HG03097 (cell line): ENCODE measurements around the gene KIAA1328.
A peak's percentile ranks its signal among the peaks of the same experiment; 100 is the strongest.
"Not testable (repeated sequence)": the region's sequence is repeated elsewhere in the genome, so short reads cannot be mapped to it uniquely, and the experiment has no call there.

Experiments
- ATAC-seq: cut with Tn5 transposase; IDR thresholded peaks from one replicate; pipeline ENCODE4 v1.9.1; 2021; ENCODE audit not compliant: unreplicated experiment, low FRiP score

Gene KIAA1328

DNA sequence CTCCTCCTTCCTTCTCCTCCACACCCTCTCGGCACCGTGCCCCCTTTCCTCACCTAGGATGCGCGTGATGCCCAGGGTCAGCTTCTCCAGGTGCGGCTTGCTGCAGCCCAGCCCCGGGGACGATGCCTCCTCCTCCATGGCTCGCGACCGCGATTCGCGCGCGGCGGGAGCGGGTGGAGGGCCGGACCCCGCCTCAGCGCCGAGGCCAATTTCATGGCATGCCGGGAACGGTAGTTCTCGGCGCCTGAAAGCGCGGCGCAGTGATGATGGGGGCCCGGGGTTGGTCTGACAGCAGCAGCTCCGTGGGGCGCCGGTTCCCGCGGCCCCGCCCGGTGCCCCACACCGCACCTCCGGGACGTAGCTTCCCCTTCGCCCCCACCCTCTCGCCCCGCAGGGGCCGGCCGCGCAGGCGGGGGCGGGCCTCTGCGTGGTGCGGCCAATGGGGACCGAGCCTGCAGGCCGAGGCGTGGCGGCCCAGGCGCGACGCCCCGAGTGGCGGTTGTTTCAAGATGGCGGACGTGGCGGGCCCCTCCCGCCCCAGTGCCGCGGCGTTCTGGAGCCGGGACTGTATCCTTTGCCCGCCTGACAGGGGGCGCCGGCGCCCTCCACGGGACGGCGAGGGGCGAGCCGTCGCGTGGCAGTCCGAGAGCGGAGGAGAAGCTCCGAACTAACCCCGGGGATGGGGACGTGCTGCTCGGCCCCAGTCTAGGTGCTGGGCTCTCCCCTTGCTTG, at the start of gene KIAA1328, which contains the start of gene TPGS2:
Gene KIAA1328, plus strand, starts transcription at position 498 of the 732 bp plus-strand sequence. Its CDS starts 12 bp downstream, at position 510.
Gene TPGS2, minus strand, starts transcription at position 373 of the 732 bp plus-strand sequence. Its CDS starts 235 bp downstream, at position 138.
- ATAC-seq: peak; percentile 93

DNA sequence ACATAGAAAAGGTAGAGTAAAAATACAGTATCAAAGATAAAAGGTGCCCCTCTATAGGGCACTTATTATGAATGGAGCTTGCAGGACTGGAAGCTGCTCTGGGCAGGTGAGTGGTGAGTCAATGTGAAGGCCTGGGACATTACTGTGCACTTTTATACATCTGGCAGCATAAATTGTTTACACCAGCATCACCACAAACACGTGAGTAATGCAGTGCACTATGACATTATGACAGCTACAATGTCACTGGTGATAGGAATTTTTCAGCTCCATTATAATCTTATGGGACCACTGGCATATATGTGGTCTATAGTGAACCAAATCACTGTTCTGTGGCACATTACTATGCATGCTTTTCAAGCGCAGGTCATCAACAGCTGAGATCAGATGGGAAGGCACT, 48.2 kb upstream of the KIAA1328 start:
- no peak for ATAC-seq

DNA sequence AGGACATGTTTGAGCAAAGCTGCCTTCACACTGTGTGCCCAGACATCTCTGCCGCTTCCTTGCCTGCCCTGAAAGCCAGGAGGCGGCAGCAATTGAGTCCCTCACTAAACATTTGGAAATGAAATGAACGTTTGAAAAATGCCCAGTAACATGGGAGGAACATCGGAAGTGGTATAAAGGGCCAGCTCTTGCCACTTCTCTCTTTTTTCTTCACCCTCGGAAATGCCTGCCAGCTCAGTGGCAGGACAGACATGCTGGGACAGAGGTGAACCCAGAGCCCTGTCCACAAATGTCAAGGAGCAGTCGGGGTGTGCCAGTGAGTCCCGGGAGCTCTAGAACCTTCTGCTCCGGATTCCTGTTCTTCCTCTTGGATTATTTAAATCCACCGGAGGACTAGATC, 46.2 kb upstream of the KIAA1328 start:
- no peak for ATAC-seq

DNA sequence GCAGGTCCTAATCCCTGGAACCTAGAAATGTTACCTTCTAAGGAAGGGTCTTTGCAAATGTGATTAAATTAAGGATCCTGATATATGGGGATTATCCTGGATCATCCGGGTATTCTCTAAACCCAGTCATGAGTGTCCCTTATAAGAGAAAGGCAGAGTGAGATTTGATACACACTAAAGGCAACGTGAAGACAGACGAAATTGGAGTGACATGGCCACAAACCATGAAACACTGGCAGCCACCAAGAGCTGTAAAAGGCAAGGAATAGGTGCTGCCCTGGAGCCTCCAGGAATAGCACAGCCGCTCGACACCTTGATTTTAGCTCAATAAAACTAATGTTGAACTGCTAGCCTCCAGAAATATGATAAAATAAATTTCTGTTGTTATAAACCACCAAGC, 45.1 kb upstream of the KIAA1328 start:
- no peak for ATAC-seq

DNA sequence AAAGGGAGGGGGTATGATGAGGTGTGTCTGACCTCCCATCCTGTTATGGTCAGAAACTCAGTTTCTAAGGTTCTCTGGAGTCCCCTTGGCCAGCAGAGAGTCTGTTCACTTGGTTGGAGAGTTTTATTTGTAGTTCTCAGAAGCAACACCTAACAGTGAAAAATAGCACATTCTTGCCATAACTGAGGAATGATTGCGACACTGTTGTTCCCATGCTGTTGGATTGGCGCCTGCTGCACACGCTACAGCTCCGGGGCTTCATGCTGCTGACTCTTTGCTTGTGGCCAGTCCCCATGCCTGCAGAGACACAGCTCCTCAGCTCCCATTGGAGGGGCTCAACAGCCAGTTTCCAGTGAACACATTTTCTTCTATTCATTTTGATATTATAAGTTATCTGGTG, 42.2 kb upstream of the KIAA1328 start:
- no peak for ATAC-seq

DNA sequence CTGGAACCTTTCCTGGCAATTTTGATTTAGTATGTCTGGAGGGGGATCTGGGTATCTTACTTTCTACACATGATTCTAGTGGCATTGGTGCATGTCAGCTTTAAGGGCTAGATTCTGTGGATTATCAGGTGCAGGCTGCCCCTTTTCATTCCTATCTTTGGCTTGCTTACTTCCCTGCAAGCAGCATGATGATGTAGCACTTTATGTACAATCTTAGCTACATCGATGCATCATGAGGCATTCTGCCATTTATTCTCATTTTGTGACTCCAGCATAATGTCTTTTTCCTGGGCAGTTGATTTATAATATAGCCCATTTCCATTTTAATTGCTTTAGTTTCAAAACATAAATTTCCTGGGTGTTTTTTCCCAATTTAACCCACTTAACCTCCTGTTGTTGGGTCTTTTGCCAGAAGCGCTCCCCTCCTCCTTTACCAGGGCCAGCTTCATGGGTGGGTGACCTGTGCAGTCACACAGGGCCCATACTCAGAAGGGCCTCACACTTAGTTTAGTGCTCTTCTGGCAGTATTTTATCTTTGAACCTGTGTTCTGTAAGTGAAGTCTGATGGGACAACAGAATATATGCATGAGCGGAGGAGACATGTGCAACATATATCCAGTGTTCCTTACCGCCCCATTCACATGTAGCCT, 36.2 kb upstream of the KIAA1328 start:
- ATAC-seq: no peak

DNA sequence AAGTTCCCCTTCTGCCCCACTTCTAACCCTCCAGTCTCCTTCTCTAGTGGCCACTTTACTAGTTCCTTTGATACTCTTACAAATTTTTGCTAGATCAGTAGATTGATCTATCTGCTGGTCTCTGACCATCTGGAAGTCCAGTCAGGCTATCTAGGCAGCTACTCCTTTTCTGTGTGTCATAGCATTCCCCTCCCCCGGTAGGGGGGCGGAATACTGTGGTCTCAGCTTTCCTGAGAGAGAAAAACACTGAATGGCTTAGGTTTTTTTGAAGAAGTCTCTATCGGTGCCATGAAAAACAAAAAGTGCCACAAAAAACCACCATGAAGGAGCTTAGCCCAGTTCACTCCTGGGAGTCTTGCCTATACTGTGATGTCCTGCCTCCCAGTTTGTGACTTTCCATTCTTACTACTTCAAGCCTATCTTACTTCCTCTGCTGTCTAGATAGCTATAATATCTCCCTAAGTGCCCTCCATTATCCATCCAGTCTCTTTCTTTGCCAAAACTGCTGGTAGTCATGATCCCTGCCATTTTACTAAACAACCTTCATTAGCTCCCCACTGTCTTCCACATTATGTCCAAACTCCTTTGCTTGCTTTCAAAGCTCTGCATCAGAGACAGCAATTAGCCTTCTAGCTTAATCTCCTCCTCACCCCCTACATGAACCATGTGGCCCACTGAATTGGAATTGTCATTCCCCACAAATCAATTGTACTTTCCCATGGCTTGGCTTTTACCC, 30.0 kb upstream of the KIAA1328 start:
- ATAC-seq: no peak

DNA sequence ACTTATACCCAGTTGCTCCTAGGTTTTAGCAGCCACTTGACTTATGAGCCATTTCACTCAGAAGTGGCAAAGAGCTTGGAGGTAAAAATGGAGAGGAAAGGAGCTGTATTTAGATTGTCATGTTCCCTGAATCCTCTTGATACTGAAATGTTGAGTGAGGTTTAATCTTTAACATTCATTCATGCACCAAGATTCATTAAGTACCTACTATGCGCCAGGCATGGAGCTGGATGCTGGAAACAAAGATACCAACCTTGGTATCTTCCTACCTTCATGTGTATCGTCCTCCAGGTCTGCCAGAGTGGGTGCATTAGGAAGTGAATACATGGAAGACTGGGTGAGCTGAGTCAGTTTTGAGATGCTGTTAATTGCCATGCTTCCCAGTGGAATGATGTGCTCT, 23.8 kb upstream of the KIAA1328 start:
- ATAC-seq: no peak

DNA sequence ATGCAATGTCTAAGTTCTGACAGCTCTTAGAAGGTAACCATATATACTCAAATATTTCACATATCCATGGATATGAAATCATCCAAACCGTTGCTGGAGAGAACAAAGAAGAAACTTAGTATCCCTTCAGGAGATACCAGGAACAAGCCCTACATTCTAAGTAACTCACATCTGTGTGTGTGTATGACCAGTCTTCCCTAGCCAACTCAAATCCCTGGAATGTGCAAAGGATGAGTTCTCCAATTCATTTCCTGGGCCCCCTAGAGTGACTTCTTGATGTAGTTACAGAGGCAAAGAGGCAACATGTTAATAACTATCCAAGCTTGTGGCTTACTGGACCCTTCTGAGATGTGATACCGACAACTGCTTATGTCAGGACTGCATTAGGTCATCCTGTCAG, 20.2 kb upstream of the KIAA1328 start:
- no peak for ATAC-seq

DNA sequence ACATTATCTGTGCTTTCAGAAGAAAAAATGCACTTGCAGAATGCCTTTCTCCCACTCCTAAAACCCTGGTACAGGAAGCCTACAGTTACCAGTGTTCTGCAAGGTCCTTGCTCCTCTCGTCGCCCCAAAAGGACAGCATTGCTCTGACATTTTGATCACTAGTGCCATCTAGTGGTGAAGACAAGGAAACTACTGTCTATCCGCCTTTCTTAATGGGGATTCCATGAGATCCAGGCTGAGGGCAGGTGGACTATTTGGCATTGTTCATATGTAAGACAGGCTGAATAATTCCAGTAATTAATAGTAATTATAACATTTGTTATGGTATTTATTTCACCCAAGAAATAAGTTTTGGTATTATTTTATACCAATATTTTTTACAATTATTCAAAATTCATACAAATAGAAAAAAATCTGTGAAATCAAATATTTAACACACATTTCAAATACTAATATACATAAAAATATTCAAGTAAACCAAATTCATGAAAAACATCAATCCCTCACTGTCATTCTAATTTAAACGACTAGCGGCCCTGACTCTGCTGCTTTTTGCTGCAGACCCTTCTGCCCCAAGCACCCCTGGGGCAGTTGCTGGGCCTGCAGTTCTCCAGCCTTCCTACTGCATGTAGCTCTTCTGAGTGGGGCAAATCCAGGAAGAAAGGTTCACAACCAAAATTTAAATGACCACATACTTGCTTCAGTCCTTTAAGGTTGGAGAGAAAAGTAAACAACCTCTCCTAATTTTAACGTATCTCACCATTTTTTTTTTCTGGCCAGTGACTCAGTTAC, 19.1 kb upstream of the KIAA1328 start:
- peak; percentile 94 for ATAC-seq

DNA sequence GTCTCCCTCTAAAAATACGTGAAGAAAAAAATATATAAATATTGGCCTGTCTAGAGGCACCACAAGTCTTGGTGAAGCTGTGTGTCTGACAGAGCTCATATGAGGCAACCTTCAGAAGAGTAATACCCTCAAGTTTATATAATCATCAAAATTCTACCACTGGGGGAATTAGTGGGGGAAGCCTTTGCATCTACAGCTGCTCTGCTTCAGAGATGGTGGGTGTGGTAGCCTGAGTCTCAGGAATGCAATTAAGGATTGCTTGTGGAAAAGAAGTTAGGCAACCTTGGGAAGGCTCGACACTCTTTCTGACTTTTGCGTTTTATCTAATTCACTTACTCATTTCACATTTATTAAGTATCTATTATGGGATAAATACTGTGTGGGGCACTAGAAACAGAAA, 17.5 kb upstream of the KIAA1328 start:
- ATAC-seq: no peak

DNA sequence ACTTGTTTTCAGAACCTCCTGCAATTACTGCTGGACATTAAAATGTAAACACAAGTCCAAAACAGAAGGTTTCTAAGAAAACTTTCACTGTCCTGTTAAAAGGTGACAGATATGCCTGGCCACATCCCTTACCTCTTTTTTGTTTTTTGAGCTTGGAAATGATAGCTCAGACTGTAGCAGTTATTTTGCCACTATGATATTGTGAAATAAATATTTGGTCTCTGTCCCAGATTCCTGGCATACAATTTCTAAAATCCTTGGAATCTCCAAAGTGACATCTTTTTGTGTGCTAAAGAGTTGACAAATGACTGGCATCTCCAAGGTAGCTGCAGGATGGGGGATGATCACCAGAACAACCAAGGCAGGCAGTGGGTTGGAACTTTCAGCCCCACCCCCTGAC, 17.0 kb upstream of the KIAA1328 start:
- ATAC-seq: no peak

DNA sequence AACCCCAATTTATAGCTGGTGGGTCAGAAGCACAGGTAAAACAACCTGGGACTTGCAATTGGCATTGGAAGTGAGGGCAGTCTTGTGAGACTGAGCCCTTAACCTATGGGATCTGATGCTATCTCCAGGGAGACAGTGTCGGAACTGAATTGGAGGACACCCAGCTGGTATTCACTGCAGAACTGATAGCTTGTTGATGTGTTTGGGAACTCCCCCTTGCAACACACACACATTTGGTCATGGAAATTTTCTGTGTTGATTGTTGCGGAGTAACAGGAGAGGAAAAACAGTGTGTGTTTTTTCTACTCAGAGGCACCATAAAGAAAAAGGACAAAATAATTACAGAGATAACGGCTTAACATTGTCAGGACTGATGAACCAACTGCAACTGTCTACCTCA, 16.2 kb upstream of the KIAA1328 start:
- no peak for ATAC-seq

DNA sequence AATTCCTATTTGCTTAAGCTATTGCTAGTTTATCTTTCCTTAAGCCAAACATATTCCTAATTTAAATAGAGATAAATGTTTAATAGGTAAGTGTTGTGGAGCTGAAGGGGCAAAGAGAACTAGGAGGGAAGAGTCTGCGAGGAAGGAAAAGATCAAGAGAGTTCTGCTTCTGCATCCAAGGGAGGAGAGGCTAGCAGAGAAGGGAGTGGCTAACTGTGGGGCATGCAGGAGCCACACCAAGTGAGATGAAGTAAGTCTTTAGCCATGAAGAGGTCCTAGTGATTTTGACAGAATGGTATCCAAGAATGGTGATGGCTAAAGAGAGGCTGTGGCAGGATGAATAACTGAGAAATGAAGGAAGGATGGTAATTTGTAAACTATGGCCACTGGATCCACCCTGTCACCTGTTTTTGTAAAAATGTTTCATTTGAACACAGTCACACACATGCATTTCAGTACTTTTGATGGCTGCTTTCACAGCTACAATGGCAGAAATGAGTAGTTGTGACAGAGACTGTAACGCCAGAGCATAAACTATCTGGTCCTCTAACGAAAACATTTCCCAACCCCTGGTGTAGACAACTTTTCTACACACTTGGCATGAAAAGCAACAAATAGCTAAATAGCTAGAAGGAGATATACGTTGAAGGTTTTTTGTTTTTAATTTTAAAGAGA, 15.7 kb upstream of the KIAA1328 start:
- ATAC-seq: no peak

DNA sequence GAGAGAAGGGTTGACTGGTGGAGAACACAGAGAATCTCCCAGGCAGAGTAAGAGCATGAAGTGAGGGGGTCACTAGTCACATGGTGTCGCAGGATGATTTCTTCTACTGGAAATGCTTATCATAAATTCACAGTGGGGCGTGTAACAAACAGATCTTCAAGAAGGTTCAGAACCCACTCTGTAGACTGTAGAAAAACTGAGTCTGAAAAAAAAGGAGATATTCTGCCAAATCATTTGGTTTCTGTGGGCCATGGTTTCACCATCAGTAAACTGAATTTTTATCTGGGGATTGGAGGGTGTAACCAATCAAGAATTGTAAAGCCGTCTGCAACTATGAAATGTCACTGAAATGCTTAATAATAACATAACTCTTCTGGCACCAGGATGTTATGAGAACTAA, 15.1 kb upstream of the KIAA1328 start:
- ATAC-seq: no peak

DNA sequence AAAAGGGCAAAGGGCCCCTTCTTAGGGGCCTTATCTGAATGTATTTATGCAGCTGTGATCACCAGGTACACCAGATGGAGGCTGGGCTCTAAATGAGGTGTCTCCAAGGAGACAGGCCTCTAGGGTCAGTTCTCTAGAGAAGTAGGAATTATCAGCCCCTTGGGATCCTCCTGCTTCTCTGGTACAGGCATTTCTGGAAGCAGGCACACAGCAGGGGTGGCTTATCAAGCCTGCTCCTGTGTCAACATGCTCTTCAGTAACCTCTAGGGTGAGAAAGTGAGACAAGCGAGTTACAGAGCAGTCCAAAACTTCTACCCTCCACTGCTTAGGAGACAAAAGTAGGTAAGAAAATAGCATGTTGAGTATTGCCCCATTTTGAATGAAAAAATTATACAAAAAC, 13.9 kb upstream of the KIAA1328 start:
- ATAC-seq: no peak

DNA sequence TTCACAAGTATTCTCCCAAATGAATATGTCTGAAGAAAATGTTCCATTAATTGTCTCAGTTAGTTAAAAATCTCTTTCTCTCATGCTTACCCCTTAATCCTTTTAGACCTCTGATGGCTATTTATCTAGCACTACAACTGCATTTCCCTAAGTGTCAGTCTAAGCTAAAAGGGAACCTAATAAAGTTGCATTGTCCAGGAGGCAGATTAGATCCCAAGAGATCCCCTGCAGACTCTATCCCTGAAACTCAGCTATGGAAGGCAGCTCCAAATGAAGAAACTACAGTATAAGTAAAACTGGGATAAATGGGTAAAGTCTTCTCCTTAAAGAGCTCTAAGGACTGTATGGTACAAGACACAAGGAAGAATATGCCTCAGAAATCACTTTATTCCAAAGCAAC, 12.8 kb upstream of the KIAA1328 start:
- not testable (repeated sequence) for ATAC-seq

DNA sequence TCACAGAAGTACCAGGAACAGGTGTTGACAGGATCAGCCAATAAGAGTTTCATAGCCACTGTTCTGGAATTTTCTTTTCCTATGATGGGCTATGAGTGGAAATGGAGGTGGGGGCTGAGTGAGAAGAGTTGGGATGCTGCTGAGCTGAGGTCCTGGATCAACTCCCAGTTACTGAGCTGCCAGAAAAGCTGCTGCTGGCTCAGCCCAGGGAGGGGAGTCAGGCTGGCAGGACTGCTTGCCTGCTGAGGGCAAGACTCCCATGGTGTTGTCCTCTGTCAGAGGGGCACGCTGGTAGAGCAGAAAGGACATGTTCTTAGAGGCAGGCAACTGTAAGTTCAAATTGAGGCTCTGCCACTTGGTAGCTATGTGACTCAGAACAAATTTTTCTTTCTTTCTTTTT, 11.9 kb upstream of the KIAA1328 start:
- ATAC-seq: no peak

DNA sequence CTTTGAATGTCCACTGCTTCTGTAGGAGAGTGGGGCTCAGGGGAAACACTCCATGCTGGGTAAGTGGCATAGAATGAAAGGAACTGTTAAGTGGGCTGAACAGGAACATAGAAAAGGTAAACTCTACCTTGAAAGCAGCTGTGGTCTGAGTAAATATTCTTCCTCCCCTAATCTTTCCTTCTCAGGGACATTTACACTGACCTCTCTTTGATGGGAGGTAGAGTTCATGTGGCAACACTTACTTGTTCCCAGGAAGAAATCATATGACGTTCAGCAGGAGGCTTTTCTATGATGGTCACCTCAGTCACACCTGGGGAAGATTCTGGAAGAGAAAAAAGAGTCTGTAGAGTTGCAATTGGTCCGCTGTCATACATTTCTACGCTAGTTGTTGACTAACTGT, 10.3 kb upstream of the KIAA1328 start:
- no peak for ATAC-seq

DNA sequence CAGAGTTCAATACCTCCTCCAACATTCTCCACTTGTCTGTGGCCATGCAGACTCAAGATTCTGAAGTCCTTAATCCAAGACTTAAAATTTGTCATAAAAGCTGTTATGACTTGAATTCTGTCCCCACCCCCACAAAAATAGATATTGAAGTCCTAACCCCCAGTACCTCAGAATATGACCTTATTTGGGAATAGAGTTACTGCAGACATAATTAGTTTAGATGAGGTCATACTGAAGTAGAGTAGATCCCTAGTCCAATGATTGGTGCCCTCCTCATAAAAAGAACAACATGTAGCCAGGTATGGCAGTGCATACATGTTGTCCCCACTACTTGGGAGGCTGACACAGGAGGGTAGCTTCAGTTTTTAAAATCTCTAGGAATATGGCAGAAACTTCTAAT, 9.3 kb upstream of the KIAA1328 start:
- no peak for ATAC-seq
